ENCODE measurements around the gene LTBP4.
"Not testable (repeated sequence)": the region's sequence is repeated elsewhere in the genome, so short reads cannot be mapped to it uniquely, and the experiment has no call there.

The LTBP4 gene

GRCh38 chr19:40578442-40578908, 22.7 kb upstream of the LTBP4 start:
- peak; percentile 21 for DNase-seq

DNA sequence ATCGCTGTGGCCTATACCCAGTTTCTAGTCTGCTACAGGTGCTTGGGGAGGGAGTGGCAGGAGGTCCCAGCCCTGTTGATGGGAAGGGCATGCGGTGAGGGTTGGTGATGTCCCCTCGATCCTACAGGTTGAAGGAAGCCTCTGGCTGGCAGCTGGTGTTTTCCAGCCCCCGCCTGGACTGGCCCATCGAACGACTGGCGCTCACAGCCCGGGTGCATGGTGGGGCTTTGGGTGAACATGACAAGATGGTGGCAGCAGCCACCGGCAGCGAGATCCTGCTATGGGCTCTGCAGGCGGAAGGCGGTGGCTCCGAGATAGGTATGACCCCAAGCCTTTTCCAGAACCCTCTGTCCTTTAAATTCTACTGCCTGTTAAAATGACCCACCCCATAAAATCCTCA, 20.6 kb upstream of the LTBP4 start:
- no peak for DNase-seq

GRCh38 chr19:40581531-40581930, 19.6 kb upstream of the LTBP4 start:
- DNase-seq = no peak

DNA sequence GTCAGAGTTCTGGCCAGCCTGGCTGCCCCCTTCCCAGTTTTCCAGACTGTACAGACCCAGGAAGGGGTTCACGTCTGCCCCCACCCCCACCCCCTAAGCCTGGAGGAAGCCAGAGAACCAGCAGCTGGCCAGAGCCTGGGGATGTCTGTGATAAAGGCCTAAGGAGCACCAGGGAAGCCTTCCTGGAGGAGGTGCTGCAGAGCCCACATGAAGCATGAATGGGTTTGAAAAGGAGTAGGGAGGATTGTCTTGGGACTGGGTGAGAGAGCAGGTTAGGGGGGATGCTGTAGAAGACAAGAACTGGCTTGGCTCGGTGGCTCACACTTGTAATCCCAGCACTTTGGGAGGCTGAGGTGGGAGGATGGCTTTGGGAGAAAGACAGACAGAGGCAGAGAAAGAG, 18.7 kb upstream of the LTBP4 start:
- no peak for DNase-seq

GRCh38 chr19:40583283-40583682, 17.9 kb upstream of the LTBP4 start:
- DNase-seq = no peak

- DNase-seq = no peak
These were observed 17.2 kb upstream of the LTBP4 start for GRCh38 chr19:40584007-40584406.

DNA sequence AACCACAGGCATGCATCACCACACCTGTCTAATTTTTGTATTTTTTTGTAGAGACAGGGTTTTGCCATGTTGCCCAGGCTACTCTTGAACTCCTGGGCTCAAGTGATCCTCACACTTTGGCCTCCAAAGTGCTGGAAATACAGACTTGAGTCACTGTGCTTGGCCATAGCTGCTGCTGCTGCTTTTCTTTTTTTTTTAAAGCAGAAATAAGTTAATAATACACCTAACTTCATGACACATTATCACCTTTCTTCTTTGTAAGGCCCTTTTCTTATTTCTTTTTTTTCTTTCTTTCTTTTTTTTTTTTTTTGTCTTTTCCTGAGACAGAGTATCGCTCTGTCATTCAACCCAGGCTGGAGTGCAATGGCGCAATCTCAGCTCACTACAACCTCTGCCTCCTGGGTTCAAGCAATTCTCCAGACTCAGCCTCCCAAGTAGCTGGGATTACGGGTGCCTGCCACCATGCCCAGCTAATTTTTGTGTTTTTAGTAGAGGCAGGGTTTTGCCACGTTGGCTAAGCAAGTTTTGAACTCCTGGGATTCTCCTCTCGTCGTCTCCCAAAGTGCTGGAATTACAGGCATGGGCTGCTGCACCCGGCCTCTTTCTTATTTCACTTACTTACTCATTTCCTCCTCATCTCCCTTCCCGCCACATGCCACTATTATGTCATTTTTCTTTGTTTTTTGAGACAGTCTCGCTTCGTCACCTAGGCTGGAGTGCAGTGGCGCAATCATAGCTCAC, 15.8 kb upstream of the LTBP4 start:
- no peak for DNase-seq

DNA sequence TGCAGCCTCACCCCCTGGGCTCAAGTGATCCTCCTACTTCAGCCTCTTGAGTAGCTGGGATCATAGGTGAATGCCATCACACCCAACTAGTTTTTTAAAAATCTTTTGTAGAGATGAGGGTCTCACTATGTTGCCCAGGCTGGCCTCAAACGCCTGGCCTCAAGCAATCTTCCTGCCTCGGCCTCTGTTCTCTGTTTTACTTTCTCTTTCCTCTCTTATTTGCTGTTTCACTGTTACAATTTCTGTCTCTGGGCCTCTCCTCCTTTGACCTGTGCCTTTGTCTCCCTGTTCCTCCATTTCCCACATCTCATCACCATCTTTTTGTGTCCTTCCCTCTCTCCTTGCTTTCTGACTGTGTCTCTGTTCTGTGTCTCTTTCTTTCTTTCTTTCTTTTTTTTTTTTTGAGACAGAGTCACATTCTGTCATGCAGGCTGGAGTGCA, 15.2 kb upstream of the LTBP4 start:
- no peak for DNase-seq

- DNase-seq = no peak
These were observed 14.6 kb upstream of the LTBP4 start for GRCh38 chr19:40586611-40587010.

GRCh38 chr19:40588110-40588854, 12.9 kb upstream of the LTBP4 start:
- no peak for DNase-seq

- DNase-seq = no peak
These were observed 12.1 kb upstream of the LTBP4 start for GRCh38 chr19:40588926-40589569.

GRCh38 chr19:40589591-40590429, 11.4 kb upstream of the LTBP4 start:
- DNase-seq = no peak

- no peak for DNase-seq
These were observed 10.5 kb upstream of the LTBP4 start for GRCh38 chr19:40590464-40591265.

GRCh38 chr19:40591724-40592123, 9.4 kb upstream of the LTBP4 start:
- DNase-seq = not testable (repeated sequence)

DNA sequence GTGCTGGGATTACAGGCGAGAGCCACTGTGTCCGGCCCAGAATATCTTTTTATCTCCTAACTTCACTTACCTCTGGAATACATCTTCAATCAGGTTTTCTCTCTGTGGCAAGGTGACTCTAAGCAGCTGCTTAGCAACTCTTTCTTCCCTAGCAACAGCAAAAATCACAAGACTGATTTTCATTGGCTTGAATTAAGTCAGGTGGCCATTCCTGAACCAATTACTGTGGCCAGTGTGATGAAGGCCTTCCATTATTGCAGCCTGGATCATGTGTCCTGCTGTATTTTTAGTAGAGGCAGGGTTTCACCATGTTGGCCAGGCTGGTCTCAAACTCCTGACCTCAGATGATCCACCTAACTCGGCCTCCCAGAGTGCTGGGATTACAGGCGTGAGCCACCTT, 9.0 kb upstream of the LTBP4 start:
- no peak for DNase-seq

DNA sequence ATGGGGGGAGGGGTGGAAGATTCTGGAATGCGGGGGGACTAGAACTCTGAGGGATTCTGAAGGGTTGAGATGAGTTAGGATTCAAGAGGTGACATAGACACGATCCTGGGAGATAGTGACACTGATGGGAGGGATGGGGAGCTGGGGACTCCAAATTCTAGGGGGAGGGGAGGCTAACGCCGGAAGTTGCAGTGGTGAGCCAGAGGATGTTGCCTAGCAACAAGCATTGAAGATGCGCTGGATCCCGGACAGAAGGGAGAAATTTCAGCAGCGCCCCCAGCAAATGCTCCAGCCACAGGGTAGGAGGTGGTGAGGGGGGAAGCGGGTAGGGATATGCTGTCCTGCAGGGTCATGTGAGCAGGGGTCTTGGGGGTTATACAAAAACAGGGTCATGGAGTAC, 6.9 kb upstream of the LTBP4 start:
- no peak for DNase-seq

DNA sequence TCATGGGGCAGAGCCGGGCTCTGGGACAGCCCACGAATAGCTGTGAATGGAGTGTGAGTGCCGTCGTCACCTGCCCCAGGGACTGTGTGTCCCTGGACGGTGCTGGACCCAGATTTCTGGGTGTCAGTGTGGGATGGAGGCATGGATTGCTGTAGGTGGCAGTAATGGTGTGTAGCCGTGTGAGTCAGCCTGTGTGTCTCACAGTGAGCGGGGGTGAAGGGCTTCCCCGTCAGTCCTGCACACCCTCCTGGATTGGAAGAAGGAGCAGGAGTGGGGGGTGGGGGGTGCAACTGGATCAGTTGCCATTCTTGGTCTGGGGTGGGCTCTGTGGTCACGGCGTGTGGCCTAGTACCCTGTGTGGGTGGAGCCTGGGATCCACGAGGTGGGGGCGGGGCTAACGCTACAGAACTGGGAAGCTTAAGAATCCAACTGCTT, 6.5 kb upstream of the LTBP4 start:
- DNase-seq = no peak

DNA sequence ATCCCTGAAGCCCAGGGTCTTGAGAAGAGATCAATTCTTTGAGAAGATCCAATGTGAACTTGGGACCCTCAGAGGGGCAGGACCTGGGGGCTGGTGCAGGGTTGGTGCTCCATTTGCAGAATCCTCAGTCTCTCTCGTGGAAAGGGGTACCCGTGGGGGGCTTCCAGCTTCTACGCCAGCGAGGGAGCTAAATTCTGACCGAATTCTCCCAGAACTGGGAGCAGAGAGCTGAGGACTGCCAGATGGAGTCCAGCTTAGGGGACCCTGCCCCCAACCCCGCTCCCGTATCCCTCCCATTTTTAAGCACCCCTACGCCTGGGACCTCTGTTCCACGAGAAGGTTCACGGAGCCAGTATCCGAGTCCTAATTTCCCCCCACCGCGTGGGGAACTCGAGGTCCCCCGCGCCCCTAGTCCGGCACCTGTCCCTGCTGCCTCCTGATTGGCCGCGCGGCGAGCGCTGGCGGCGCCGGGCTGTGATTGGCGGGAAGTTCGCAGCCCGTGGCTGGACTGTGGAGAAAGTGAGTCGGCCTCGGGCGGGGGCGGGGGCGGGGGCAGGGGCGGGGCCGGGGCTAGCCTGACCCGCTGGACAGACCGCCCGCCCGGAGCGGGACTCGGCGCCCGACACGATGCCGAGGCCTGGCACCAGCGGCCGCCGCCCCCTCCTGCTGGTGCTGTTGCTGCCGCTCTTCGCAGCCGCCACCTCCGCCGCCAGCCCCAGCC, 4.4 kb upstream of the LTBP4 start:
- DNase-seq = no peak

DNA sequence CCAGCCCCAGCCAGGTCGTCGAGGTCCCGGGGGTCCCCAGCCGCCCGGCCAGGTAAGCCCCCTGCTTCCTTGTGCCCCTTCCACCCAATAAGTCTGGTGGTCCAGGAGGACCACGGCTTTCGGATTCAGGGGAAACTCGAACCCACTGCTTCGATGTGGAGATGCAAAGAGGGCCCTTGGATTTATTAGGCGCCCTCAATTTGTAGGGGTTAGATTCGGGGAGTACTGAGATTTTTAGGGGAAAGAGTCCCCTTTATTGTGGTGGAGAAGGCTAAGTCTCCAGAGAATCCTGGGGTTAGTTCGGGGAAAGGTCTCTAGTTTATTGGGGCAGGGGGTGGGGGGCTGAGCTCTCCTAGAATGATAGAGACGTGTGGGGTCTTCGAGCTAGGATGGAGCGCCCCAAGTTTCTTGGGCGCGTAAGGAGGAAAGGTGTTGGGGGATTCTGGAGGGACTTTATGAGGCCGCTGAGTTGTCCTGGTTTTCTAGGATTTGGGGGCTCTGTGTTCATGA, 3.8 kb upstream of the LTBP4 start:
- no peak for DNase-seq

DNA sequence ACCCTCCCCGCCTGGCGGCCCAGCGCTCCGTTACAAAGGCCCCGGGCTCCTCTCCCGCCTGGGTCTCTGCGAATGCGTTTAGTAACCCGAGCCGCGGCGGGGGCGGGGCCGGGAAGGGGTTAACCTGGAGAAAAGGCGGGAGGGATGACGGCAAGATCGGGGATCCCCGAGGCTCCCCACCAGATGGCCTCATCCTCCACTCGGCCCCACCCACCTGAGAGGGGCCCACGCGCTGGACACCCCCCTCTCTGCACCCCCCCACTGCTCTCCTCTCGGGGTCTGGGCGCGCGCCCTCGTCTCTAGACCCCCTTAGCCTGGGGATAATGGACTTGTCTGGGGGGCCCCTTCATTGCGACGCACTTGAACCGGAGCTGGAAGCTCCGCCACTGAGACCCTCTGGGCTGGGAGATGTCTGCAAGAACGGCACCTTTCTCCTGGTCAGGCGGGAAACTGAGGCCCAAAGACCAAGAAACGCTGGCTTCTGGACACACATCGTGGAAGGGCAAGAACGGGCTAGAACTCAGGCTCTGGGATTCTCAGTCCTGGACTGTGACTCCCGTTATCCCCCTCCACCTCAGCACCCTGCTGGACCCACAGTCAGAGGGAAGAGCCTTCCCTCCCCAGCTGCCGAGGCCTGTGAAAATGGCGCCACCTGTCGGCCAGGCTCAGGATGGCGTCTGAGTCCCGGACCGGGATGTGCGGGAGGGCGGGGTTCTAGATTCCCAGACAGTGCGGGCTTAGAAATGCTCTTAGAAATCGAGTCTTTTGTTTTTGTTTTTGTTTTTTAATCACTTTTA, 2.9 kb upstream of the LTBP4 start:
- DNase-seq = peak; percentile 68
